AG08396 (cell line): ENCODE measurements around the gene ENKUR.

Experiments used
- DNase-seq: peaks from one replicate; pipeline ENCODE4 v3.0.0; 2012; ENCODE audit warnings: low spot score, mixed read lengths

The ENKUR gene, protein sequence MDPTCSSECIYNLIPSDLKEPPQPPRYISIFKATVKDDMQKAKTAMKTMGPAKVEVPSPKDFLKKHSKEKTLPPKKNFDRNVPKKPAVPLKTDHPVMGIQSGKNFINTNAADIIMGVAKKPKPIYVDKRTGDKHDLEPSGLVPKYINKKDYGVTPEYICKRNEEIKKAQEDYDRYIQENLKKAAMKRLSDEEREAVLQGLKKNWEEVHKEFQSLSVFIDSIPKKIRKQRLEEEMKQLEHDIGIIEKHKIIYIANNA

DNA sequence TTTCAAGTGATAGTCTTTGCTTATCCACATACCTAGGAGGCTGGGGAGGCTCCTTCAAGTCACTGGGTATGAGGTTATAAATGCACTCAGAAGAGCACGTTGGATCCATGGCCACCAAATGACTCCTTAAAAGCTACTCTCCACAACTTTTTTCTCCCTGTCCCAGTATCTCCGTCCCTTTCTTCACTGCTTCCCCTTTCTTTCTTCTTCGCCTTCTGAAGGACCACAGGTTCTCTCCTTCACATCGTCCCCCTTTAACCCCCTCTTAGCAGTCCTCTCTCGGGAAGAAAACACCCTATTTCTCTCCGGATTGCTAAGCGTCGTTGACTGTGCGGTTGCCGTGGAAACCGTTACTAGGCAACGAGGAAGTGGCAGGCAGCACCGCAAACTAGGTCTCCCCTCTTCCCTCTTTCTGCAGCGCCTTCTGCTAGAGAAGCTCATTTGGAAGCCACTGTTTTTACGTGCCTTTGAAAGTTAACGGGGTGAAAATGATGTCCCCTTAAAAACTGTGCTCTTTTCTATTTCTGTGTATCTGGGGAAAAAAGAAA, at the start of gene ENKUR:
Gene ENKUR, minus strand, starts transcription at position 331 of the 548 bp plus-strand sequence. Its CDS starts 222 bp downstream, at position 109.
- peak; percentile 89 for DNase-seq

DNA sequence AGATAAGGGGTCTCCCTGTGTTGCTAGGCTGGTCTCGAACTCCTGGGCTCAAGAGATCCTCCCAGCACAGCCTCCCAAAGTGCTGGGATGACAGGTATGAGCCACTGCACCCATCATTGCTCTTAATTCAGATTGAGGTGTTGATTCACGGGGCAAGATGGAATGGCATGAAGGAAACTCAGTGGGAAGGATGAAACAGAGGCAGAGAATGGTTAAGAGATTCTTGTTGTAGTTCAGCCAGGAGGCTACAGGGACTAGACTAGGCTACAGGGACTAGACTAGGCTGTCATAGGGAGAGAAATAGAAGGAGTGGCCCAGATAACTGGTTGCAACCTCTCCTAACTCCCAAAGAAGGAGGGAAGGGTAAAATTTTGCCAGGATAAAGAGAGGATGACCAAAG, 48.4 kb upstream of the ENKUR start:
- no peak for DNase-seq

DNA sequence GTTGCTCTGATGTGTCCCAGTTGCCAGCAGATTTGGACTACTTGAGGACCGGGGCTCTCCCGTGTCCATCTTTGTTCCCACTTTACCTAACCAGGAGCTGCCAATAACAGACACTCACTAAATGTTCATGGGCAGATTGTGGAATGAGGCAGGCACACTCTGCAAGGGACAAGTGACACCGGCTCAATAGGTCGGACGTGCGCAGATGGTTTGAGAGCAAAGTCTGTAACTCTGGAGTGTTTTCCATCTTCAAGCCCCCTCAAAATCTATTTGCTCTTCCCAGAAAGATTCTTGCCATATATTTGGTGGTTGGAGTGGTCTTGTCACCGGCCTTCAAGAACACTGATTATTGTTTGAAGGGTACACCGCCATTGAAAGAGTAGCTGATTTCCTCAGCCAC, 47.7 kb upstream of the ENKUR start:
- no peak for DNase-seq

DNA sequence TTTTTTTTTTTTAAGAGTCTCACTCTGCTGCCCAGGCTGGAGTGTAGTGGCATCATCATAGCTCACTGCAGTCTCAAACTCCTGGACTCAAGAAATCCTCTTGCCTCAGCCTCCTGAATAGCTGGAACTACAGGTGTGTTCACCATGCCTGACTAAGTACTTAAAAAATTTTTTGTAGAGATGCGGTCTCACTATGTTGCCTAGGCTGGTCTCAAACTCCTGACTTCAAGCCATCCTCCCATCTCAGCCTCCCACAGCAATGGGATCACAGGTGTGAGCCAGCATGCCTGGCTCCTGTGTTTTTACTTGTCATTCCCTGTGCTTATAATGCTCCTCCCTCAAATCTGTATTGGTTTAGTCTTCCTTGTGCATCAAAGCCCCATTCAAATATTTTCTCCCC, 47.2 kb upstream of the ENKUR start:
- no peak for DNase-seq

DNA sequence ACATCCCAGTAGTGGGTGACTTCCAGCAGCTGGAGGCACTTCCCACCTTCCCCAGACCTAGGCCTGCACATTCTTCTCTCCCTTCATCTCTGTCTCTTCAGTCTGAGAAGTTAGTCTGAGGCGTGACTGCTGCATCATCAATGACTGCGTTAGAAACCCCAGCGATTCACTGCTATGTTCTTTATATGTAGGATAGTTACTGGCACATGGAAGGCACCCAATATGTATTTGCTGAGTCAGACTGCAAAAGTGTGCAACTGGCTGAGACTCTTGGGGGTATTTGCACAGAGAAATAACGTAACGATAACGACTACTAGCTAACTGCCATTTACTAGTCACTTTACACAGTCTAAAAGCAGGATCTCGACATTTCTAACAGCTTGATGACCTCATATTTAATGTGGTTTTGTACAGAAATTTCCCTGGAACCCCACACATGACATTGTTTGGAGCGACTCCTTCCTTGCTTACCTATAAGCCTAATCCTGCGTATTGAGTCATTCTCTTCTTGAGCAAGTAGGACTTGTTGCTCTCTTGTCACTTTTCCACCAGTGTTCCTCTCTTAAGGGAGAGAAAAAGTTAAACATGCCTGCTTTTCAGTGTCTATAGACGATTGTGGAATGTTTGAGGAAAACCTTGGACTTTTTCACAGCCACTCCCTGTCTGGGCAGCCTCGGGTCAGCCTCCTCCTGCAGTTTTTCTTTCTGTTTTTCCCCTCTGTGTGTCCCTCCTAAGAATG, 45.9 kb upstream of the ENKUR start:
- DNase-seq, result no peak

DNA sequence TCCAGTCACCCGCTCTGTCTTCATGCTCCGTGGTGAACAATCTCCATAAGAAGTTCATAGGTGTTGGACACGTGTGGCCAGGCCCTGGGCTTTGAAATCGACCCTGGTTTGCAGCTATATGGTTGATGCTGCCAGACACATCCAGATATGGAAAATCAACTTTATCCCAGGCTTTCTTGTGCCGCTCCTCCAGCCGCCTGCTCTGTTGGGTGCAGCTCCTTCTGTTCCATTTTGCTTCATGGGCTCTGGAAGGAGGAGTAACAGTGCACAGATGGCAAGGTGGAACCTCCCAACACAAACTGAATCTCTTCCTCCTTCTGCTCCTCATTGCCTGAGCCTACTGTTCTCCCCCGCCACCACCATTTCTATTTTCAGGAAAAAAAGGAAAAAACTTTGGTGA, 45.2 kb upstream of the ENKUR start:
- no peak for DNase-seq

DNA sequence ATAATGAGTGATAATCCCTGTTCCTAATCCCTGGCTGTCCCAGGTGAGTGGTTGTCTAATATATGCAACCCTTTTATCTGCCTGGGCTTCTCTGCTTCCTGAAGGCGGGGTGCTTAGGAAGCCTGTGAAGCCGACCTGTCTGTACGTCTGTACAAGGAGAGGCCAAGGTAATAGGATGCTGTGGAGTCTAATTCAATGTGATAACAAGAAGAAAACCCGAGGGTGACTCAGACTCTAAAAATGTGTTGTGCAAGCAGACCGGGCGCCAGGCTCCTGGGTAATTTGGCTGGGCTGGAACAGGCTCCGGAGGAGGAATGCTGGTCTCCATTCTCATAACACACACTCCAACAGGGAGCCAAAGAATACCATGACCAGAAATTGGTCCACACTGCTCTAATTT, 44.0 kb upstream of the ENKUR start:
- peak; percentile 76 for DNase-seq

DNA sequence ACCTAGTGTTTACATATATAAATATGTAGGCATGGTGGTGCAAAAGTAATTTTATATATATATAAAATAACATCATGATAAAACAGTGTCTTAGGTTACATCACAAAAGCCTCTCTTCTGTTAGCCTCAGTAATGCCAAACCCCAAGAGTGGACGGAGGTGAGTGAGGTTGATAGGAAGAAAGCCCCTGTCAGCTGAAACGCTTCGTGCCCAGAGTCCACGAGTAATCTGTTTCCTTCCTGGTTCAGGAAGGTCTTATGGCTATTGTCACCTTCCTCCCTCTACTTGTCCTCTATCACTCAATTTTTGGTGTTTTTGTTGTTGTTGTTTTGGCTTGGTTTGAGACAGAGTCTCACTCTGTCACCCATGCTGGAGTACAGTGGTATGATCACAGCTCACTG, 41.9 kb upstream of the ENKUR start:
- DNase-seq, result no peak

DNA sequence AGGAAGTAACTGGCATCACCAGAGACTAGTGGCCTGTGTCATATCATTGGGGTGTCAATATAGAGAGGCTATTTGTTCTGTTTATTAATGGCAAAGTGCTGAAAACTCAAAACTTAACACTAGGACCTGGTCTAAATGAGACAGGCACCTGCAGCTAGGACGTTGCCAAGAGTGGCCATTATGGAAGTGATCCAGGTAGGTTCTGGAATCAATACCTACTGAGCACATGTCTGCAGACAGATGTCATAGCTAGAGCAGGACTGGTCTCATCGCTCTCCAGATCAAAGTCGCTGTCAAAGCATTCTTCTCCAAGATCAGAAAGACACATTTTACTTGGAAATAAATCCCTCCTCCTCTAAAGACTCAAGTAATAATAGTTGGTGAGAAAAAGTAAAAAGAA, 40.8 kb upstream of the ENKUR start:
- DNase-seq, result no peak

DNA sequence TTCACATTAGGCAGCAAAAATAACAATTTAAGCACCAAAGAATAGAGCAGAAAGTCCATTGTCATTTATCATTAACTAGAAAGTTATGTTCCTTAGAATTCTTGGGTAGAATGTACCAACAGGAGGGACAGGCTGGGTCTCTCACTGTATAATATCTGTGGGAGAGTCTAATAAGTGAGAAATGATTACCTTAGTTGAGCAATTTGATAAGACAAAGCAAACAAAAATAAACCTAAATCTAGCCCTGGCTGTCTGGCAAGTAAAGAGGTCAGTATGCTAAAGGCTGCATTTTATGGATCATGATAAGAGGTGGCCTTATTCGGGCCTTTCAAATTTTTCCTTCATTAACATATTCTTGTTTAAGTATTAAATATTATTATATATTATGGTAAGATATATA, 36.1 kb upstream of the ENKUR start:
- DNase-seq, result no peak

DNA sequence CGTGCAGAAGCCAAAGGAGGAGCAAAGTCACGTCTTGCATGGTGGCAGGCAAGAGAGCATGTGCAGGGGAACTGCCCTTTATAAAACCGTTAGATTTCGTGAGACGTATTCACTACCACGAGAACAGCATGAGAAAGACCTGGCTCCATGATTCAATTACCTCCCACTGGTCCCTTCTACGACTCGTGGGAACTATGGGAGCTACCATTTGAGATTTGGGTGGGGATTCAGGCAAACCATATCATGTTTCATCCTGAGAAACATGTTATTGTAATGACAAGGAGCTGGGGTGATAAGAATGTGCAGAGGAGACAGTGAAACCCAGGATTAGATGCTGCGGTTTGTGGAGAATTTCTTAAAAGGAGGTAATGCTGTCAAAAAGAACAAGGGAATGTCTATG, 34.4 kb upstream of the ENKUR start:
- no peak for DNase-seq

DNA sequence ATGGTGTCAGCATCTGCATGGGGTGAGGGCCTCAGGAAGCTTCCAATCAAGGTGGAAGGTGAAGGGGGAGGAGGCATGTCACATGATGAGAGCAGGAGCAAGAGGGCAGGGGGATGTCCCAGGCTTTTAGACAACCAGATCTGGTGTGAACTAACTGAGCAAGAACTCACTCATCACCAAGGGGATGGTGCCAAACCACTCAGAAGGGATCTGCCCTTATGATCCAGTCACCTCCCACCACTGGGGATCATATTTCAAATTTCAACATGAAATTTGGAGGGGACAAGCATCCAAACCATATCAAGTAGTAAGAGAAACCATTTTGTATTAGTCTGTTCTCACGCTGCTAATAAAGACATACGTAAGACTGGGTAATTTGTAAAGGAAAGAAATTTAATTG, 34.0 kb upstream of the ENKUR start:
- no peak for DNase-seq

DNA sequence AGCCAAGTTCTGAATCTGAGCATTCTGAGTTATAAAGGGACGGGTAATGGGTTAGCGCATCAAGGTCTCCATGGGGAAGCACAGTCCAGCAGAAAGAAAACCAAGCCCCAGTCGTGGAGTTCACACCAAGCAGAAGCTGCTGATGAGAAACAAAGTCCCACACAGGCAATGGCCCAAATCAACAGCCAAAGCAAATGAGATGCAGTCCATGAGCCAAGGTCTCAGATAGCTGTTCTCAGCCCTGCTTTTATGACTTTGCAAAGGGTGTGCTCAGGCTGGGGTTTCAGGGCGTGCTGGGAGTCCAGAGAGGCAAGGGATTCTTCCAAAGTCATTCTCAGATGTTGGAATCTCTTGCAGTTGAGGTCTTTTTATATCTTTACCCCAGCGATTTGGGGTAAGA, 32.5 kb upstream of the ENKUR start:
- no peak for DNase-seq

DNA sequence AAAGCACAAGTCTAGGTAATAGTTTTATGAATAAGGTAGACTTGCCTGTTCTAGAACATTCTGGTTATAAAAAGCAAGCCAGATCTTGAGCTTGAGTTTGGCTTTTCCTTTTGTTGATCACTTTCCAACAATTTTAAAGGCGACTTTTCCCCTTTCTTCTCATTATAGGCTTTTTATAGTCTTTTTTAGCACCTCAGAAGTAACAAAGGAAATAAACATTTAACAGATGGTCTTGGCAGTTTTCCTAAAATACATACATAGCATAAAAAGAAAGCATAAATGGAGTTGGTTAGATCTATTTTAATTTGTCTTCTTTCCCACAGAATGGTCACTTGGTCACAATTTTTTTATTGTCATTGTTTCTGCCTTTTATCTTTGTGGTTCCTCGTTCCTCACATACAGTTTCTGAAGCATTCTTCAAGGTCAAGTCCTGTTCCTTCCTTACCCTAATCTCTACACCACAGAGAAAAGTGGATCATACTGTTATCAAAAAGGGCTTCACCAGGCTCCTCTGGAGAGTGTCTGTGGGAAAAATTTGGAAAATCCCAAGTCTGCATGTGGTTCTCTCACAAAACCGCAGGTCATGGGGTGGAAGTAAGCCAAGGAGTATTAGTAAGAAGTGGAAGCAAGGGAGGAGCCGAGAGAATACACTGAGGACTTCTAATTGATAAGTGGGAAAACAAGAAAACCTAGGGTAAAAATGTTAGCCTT, 31.8 kb upstream of the ENKUR start:
- DNase-seq, result peak; percentile 51

DNA sequence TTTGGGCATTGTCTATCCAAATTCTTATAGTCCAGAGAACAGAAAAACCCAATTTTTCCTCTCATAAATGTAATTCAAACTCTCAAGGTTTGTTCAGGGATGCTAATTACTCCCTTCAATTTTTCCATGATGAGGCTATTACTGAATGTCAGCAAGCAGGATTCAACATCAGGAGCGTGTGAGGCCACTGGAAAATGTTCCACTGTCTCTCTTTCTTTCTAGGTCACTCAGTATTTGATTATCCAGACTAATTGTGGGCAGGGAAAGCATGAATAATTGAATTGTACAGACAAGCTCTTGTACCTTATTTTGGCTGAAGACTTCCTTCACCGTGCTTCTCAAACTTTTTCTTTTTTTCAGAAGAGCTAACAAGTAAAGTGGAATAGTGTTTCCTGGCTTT, 31.1 kb upstream of the ENKUR start:
- DNase-seq, result no peak

DNA sequence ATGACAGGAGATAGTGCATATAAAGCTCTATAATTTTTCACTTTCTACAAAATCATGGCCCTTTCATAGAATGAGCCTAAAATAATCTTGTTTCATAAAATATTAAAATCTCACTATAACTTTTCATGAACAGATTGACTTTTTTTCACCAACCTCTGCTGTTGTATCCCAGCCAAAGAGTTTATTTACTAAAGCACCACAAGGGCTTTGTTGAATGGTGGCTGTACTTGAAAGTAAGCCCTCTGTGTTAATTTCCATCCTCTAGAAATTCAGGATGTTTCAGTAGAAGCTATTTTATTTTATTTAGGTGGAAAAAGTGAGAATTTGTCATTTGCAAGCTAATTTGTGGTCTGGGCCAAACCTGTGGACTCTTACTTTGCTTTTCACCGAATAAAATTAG, 30.7 kb upstream of the ENKUR start:
- DNase-seq, result no peak

DNA sequence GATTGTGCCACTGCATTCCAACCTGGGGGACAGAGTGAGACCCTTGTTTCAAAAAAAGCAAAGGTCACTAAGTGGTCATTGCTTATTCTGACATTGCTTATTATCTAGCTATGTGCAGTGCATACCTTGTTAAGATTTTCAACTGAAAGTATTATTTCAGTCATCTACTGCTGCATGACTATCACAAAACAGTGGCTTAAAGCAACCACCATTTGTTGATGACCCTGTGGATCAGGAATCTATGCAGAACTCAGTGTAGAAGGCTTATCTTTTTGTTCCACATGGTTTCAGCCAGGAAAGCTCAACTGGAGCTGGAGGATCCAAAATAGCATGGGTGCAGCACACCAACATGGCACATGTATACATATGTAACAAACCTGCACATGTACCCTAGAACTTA, 23.6 kb upstream of the ENKUR start:
- DNase-seq, result no peak

DNA sequence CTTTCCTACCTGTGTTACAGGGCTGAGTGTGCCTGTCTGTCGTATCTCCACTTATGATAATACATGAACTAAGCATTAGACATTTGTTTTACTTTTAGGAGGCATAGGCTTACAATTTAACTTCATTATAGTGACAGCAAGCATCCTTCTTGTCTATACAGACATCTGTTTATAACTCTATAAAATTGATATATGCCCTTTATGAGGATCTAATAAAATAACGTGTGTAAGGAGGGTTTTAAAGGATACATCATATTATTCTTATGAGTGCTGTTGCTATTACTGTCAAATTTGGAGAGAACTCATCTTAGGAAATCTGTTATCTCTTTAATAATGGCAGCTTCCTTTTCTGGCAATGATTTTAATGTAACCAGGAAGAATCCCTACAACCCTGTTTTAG, 22.4 kb upstream of the ENKUR start:
- DNase-seq, result no peak

DNA sequence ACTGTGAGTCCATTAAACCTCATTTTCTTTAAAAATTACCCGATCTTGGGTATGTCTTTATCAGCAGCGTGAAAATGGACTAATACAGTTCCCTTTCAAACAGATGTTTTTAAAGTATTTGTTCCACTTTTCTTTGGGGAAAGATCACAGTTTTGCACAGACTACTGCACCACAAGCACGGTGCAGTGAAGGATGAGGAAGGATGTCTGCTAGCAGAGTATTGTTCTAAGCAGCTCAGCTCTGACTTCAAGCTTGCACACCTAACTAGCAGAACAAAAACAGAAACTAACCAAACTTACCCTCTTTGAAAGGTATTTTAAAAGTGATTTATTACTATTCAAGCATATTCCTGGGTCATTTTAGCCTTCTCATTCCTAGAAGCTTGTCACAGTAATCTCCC, 20.4 kb upstream of the ENKUR start:
- no peak for DNase-seq

DNA sequence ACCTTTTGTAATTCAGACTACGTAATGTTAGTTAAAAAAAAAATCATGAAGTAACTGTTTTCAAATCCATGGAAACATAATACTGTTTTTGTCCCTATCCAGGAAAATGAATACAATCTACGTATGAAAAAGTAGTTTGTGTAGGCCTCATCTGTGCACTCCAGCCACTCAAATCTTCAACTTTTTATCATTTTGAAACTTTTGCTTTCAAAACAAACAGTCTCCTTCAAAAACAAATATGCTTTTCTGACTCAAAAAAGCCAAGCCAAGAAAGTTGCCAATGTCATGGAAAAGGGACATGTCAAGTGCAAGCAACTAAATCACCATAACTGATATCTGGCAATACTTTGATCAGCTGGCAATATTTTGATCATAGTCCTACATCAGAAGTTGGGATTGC, 13.6 kb upstream of the ENKUR start:
- DNase-seq, result no peak

DNA sequence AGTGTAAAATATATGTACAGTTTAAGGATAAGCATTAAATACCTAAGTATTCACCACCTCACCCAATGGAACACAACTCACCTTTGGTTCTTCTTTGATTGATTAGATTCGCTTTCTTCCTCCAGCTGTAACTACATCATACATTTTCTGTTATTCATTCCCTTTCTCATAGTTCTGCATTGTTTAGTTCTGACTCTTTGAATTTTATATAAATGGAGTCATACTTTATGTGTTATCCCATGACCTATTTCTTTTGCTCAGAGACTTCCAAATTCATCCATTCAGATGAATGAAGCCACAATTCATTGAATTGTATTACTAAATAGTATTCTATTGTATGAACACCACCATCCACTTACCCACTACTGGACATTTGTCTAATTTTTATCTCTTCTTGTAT, 12.8 kb upstream of the ENKUR start:
- peak; percentile 5 for DNase-seq

DNA sequence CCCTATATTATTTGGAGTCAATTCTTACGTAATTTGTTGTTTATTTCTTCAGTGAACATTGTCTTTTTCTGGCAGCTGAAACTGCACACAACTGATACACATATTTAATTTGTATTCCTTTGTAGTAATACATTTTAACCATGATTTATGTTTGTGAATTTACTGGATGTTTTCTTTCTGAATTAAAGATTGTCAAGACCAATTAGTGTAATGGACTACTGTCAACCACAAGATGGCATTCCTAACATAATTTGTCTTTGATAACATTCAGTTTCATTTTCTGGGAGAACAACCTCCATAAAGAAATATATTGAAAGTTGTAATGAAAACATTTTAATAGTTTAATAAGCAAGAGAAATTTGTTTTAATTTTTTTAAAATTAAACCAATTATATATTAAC, 10.5 kb upstream of the ENKUR start:
- DNase-seq, result no peak

DNA sequence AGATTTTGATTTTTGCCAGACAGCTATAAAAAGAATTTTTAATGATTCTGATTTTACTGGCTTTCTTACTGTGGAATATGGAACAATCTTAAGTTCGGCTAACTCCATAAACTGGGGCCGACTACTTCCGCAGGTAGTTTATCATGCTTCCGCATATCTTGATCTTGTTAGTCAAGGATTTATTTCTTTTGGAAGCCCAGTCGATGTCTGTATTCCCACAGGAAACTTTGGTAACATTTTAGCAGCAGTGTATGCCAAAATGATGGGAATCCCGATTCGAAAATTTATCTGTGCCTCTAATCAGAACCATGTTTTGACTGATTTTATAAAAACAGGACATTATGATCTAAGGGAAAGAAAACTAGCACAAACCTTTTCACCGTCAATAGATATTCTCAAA, 8.6 kb upstream of the ENKUR start:
- no peak for DNase-seq
